Measurements from ENCODE around the gene NAALADL2. TPM values are rescaled to one million over a fixed set of nuclear protein-coding genes. Genes with fewer than 3 reads are reported as not detected.
"Not testable (repeated sequence)": the region's sequence is repeated elsewhere in the genome, so short reads cannot be mapped to it uniquely, and the experiment has no call there.

The NAALADL2 gene
- total RNA-seq, 1 experiment from 2014 or later: 1.6 TPM

DNA sequence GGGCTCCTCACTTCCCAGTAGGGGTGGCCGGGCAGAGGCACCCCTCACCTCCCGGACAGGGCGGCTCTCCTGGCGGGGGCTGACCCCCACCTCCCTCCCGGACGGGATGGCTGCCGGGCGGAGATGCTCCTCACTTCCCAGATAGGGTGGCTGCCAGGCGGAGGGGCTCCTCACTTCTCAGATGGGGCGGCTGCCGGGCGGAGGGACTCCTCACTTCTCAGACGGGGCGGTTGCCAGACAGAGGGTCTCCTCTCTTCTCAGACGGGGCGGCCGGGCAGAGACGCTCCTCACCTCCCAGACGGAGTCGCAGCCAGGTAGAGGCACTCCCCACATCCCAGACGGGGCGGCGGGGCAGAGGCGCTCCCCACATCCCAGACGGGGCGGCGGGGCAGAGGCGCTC, 273.6 kb downstream of the NAALADL2 start:
- not testable (repeated sequence) for H2AFZ ChIP-seq (ENCODE audit: low read length); H4K5ac ChIP-seq (ENCODE audit: insufficient read length, low read depth, low read length); H3K56ac ChIP-seq (ENCODE audit: insufficient read length, low read depth, low read length); H3K23ac ChIP-seq (ENCODE audit: insufficient read length, low read depth, low read length); H3K4me3 Mint-ChIP-seq; H3K27ac ChIP-seq (ENCODE audit: insufficient read length, low read depth, low read length); H3K9ac ChIP-seq (ENCODE audit: extremely low read depth, insufficient read length, low read length); H4K91ac ChIP-seq (ENCODE audit: insufficient read length, low read depth, low read length); H2BK120ac ChIP-seq (ENCODE audit: low read depth, low read length, poor library complexity, severe bottlenecking); H2BK20ac ChIP-seq (ENCODE audit: low read depth, low read length, poor library complexity, severe bottlenecking); H3K27ac Mint-ChIP-seq; H2BK5ac ChIP-seq (ENCODE audit: insufficient read length, low read length); H3K14ac ChIP-seq (ENCODE audit: insufficient read depth, low read length); H3T11ph ChIP-seq (ENCODE audit: low read length); H3K4me1 Mint-ChIP-seq; H4K8ac ChIP-seq (replicated peaks; ENCODE audit: insufficient read length, low read depth, low read length); DNase-seq; H3K79me2 ChIP-seq (ENCODE audit: insufficient read depth, low read length); H3K23me2 ChIP-seq (ENCODE audit: insufficient read length, low read depth, low read length, poor library complexity, severe bottlenecking); H3K79me1 ChIP-seq (ENCODE audit: insufficient read depth, low read depth, low read length, poor library complexity, severe bottlenecking); H3K4me2 ChIP-seq (ENCODE audit: insufficient read depth, insufficient read length, low read length); H3K27me3 ChIP-seq (ENCODE audit: insufficient read depth, low read length); H3K4me1 ChIP-seq (ENCODE audit: insufficient read depth, low read length); H3K4ac ChIP-seq (ENCODE audit: low read depth, low read length); H2BK15ac ChIP-seq (ENCODE audit: low read depth, low read length); H3K18ac ChIP-seq (ENCODE audit: insufficient read length, low read depth, low read length); H4K20me1 ChIP-seq (ENCODE audit: control insufficient read depth, insufficient read depth, insufficient read length); H3K27me3 Mint-ChIP-seq (ENCODE audit: low read depth); H2BK12ac ChIP-seq (ENCODE audit: insufficient read length, low read depth, low read length); H3K9me3 ChIP-seq (ENCODE audit: control insufficient read depth, low read depth, low read length); H2AK5ac ChIP-seq (ENCODE audit: insufficient read length, low read length)
- peaks cover 5 to 17% (median 7%) of the 10 kb centered on the region in 3 experiments; a peak in 5 of 7 replicates for H3K36me3 Mint-ChIP-seq (ENCODE audit: insufficient read depth in 1 of 3, low read depth in 3 of 3)
- peaks cover 19 to 20% of the 10 kb centered on the region in 2 experiments for H3K9me3 Mint-ChIP-seq
- WGBS (ENCODE audit: extremely low coverage, insufficient read length, low lambda C conversion rate): no CpG with 5 or more reads among the region's 28 CpGs

Data from H9 (cell line).